HL-60 (cell line): Measurements from ENCODE around the gene MINDY1.
A peak's percentile ranks its signal among the peaks of the same experiment; 100 is the strongest.

Experiments used
- DNase-seq, 2 experiments: peaks; one replicate each; pipeline ENCODE4 v3.0.0-alpha.2; 2010 to 2020; ENCODE audit warnings: low read depth in 1 of 2, low spot score in 1 of 2
- H3K27ac ChIP-seq: fragments of 250-450 bp; sonication (Bioruptor Pico); replicated peaks from 2 replicates; pipeline ENCODE4 v1.5.1; 2020; ENCODE audit warnings: mild to moderate bottlenecking, moderate library complexity
- H3K27me3 ChIP-seq: fragments of 250-450 bp; sonication (Bioruptor Pico); 2 replicates; pipeline ENCODE4 v1.5.1; 2021; ENCODE audit warnings: mild to moderate bottlenecking, moderate library complexity; ENCODE audit not compliant: insufficient read depth, poor library complexity, severe bottlenecking
- H3K4me3 ChIP-seq: replicated peaks from 2 replicates; pipeline ENCODE4 v1.5.1; 2011; ENCODE audit warnings: mild to moderate bottlenecking, control low read depth, low read length; ENCODE audit not compliant: insufficient read depth
- CTCF ChIP-seq: IDR thresholded peaks from one replicate; pipeline ENCODE4 v1.5.1; 2011; ENCODE audit warnings: low read length, control low read depth, inconsistent platforms; ENCODE audit not compliant: insufficient read depth
- GABPA ChIP-seq: IDR thresholded peaks from 2 replicates; pipeline ENCODE4 v1.6.1; 2012; ENCODE audit warnings: low read depth
- POLR2AphosphoS5 ChIP-seq: IDR thresholded peaks from 2 replicates; pipeline ENCODE4 v1.6.1; 2012; ENCODE audit warnings: low read depth
- REST ChIP-seq: IDR thresholded peaks from 2 replicates; pipeline ENCODE4 v1.6.1; 2012; ENCODE audit warnings: low read depth; ENCODE audit not compliant: insufficient replicate concordance
- SPI1 ChIP-seq: IDR thresholded peaks from 2 replicates; pipeline ENCODE4 v1.6.1; 2012; ENCODE audit warnings: low read depth, mild to moderate bottlenecking, borderline replicate concordance

MINDY1 gene

GRCh38 chr1:151001602-151002001 is 5.1 kb downstream of the MINDY1 start:
- no peaks in the 10 kb centered on the region for H3K27me3 ChIP-seq
- 0 out of 2 replicates have a peak, but pooled peaks have one; percentile 24 for TF ChIP-seq POLR2AphosphoS5
- TF ChIP-seq REST = no peak
- 0 out of 2 replicates have a peak, but pooled peaks have one; percentile 38 for TF ChIP-seq SPI1
- no peak for TF ChIP-seq GABPA
- TF ChIP-seq CTCF = no peak
- H3K4me3 ChIP-seq = no peak overlapping the region
- peak; percentile 72 to 82 for DNase-seq
- peak overlapping the region; percentile 50 for H3K27ac ChIP-seq

DNA sequence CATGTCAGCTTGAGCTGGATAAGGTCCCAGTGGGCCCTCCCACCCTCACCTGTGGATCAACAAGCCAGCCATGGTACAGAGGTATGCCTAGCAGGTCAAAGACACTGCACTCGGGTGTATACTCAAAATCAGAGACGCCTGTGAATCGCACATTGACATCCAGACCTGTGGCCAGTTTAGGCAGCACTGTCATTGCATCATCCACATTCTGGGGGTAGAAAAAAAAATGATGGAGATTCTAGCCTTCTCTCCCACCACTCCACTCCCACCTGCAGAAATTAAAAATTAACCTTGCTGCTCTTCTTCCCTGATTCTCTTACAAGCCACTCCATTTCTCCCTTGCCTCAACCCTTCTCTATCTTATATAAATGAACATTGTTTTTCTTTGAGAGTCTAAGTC is 6.3 kb downstream of the MINDY1 start:
- H3K4me3 ChIP-seq = no peak overlapping the region
- TF ChIP-seq POLR2AphosphoS5 (no peak), SPI1 (no peak), CTCF (no peak), REST (no peak), GABPA (no peak)
- DNase-seq = no peak
- H3K27me3 ChIP-seq = no peaks in the 10 kb centered on the region
- H3K27ac ChIP-seq = no peak overlapping the region

DNA sequence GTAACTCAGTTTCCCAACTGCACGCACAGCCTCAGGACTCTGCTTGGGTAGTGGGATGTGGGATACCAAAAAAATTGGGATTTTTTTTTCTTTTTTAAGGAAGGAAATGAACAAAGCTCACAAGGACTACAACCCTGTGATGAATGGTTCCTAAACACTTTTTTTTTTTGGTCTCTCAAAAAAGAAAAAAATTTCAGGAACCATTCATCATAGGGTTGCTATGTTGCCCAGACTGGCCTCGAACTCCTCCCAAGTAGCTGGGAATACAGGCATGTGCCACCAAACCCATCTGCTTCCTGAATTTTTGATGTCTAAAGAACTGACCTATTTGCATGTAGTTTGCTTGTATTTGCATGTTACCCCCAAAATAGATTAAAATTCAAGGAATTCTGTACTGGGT is 6.8 kb downstream of the MINDY1 start:
- no peak overlapping the region for H3K4me3 ChIP-seq
- no peak for DNase-seq
- no peak overlapping the region for H3K27ac ChIP-seq
- TF ChIP-seq REST = no peak
- no peak for TF ChIP-seq CTCF
- TF ChIP-seq GABPA = no peak
- no peak for TF ChIP-seq POLR2AphosphoS5
- TF ChIP-seq SPI1 = no peak
- H3K27me3 ChIP-seq = no peaks in the 10 kb centered on the region
